ENCODE data around the gene CDCA7.

GRCh38 chr2:173393636-173394035 is 39.0 kb downstream of the CDCA7 start:
- TF ChIP-seq CTCF (conservative IDR thresholded peaks at IDR 0.05; ENCODE audit: low read length) (no peak), EZH2phosphoT487 (IDR thresholded peaks at IDR 0.05; ENCODE audit: borderline replicate concordance, low read depth, low read length) (no peak)

All from OCI-LY7 (cell line).